H1 (cell line): ENCODE data around the gene SARNP. TPM values are rescaled to one million over a fixed set of nuclear protein-coding genes. Genes with fewer than 3 reads are reported as not detected.
A peak's percentile ranks its signal among the peaks of the same experiment; 100 is the strongest.

Experiments
- CTCF ChIA-PET: fragments of 300-600 bp; sonication (Branson Sonifier 250); formaldehyde crosslinking; loops from one replicate; lab custom pipeline; 2021; ENCODE audit not compliant: partially characterized antibody; lab: Charles Lee
- POLR2A ChIA-PET: fragments of 300-600 bp; sonication (Branson Sonifier 250); formaldehyde crosslinking; loops from one replicate; lab custom pipeline; 2021; ENCODE audit warnings: inconsistent platforms; ENCODE audit not compliant: partially characterized antibody; lab: Charles Lee
- DNase-seq, 2 experiments: peaks; one replicate each; pipeline versions ENCODE4 v3.0.0 to v3.0.0-alpha.2; 2010 to 2022; ENCODE audit warnings: low spot score in 2 of 2, low read depth in 1 of 2, mixed read lengths in 1 of 2
- FAIRE-seq: peaks from 2 replicates; lab custom pipeline; 2011; peaks lifted over from hg19 to GRCh38; lab: Jason Lieb, UNC
- H2AFZ ChIP-seq: 2 replicates; pipeline ENCODE4 v1.8.1; 2012; ENCODE audit warnings: low read length, inconsistent platforms
- H2AK5ac ChIP-seq: 2 replicates; pipeline ENCODE4 v1.6.1; 2013; ENCODE audit warnings: low read depth, low read length
- H2BK120ac ChIP-seq: replicated peaks from 2 replicates; pipeline ENCODE3; 2013; ENCODE audit warnings: low read depth, low read length, inconsistent platforms
- H2BK12ac ChIP-seq: 2 replicates; pipeline ENCODE4 v1.6.1; 2013; ENCODE audit warnings: low read depth, low read length
- H2BK15ac ChIP-seq: 2 replicates; pipeline ENCODE4 v1.6.1; 2013; ENCODE audit warnings: low read length
- H2BK20ac ChIP-seq: 2 replicates; pipeline ENCODE4 v1.6.1; 2013; ENCODE audit warnings: low read length
- H2BK5ac ChIP-seq: 2 replicates; pipeline ENCODE4 v1.6.1; 2013; ENCODE audit warnings: low read depth, low read length
- H3K14ac ChIP-seq: 2 replicates; pipeline ENCODE4 v1.6.1; 2013; ENCODE audit warnings: inconsistent platforms; ENCODE audit not compliant: insufficient read length
- H3K18ac ChIP-seq: 2 replicates; pipeline ENCODE4 v1.6.1; 2013; ENCODE audit warnings: low read length; ENCODE audit errors: extremely low read depth
- H3K23ac ChIP-seq: 2 replicates; pipeline ENCODE4 v1.6.1; 2013; ENCODE audit warnings: inconsistent platforms; ENCODE audit not compliant: insufficient read length
- H3K23me2 ChIP-seq: 2 replicates; pipeline ENCODE4 v1.6.1; 2013; ENCODE audit warnings: low read depth, low read length
- H3K27ac ChIP-seq: 2 replicates; pipeline ENCODE4 v1.6.1; 2011; ENCODE audit warnings: low read depth, low read length, inconsistent platforms
- H3K27me3 ChIP-seq, 4 experiments: replicated peaks in 1 of 4; 1 replicate in 1 of 4; 2 replicates in 3 of 4; pipeline versions ENCODE4 v1.6.1 to v1.8.1; 2011 to 2013; ENCODE audit warnings: low read length in 3 of 4, mild to moderate bottlenecking in 3 of 4, inconsistent platforms in 2 of 4, mixed read lengths in 2 of 4, moderate library complexity in 1 of 4; ENCODE audit not compliant: control insufficient read depth in 3 of 4, insufficient read depth in 3 of 4; ENCODE audit errors: extremely low read depth in 1 of 4
- H3K36me3 ChIP-seq, 4 experiments: 2 replicates each; pipeline versions ENCODE4 v1.6.1 to v1.8.1; 2011 to 2013; ENCODE audit warnings: mild to moderate bottlenecking in 4 of 4, low read length in 3 of 4, moderate library complexity in 2 of 4, control low read depth in 1 of 4, inconsistent platforms in 1 of 4; ENCODE audit not compliant: insufficient read depth in 4 of 4, control insufficient read depth in 2 of 4
- H3K4ac ChIP-seq: replicated peaks from 2 replicates; pipeline ENCODE3; 2013; ENCODE audit warnings: low read length, low read depth, mixed read lengths, inconsistent platforms; ENCODE audit not compliant: insufficient read length
- H3K4me1 ChIP-seq, 4 experiments: replicated peaks in 1 of 4; 1 replicate in 1 of 4; 2 replicates in 3 of 4; pipeline versions ENCODE4 v1.6.1 to v1.8.1; 2011 to 2013; ENCODE audit warnings: low read length in 3 of 4, inconsistent platforms in 2 of 4, mixed read lengths in 1 of 4; ENCODE audit not compliant: insufficient read depth in 4 of 4, control insufficient read depth in 3 of 4
- H3K4me2 ChIP-seq, 2 experiments: 2 replicates each; pipeline versions ENCODE4 v1.6.1 to v1.8.1; 2011 to 2013; ENCODE audit warnings: low read depth in 2 of 2, low read length in 2 of 2, control low read depth in 1 of 2, inconsistent platforms in 1 of 2, mild to moderate bottlenecking in 1 of 2; ENCODE audit not compliant: insufficient read depth in 1 of 2
- H3K4me3 ChIP-seq, 4 experiments: fragments of 200-600, 300-600 bp in 1 of 4; sonication (generic), shearing (Covaris generic), sonication (Bioruptor Twin) in 1 of 4; 2 replicates each; pipeline versions ENCODE4 v1.5.1 to v1.8.1; 2011 to 2016; ENCODE audit warnings: low read length in 4 of 4, low read depth in 3 of 4, control low read depth in 2 of 4, inconsistent platforms in 2 of 4, mild to moderate bottlenecking in 2 of 4, mixed read lengths in 1 of 4, moderate library complexity in 1 of 4; ENCODE audit not compliant: insufficient read depth in 2 of 4; ENCODE audit errors: extremely low read depth in 1 of 4
- H3K56ac ChIP-seq: replicated peaks from 2 replicates; pipeline ENCODE3; 2013; ENCODE audit warnings: low read depth, mild to moderate bottlenecking, mixed read lengths, low read length, inconsistent platforms; ENCODE audit not compliant: insufficient read length
- H3K79me1 ChIP-seq: 2 replicates; pipeline ENCODE4 v1.6.1; 2013; ENCODE audit warnings: low read depth, low read length, control low read depth
- H3K79me2 ChIP-seq, 2 experiments: 2 replicates each; pipeline versions ENCODE4 v1.6.1 to v1.8.1; 2012 to 2013; ENCODE audit warnings: low read length in 2 of 2, mild to moderate bottlenecking in 2 of 2, inconsistent platforms in 1 of 2; ENCODE audit not compliant: insufficient read depth in 2 of 2, control insufficient read depth in 1 of 2
- H3K9ac ChIP-seq, 4 experiments: replicated peaks in 1 of 4; 1 replicate in 1 of 4; 2 replicates in 3 of 4; pipeline versions ENCODE4 v1.6.1 to v1.8.1; 2011 to 2013; ENCODE audit warnings: low read depth in 3 of 4, low read length in 3 of 4, control low read depth in 2 of 4, mild to moderate bottlenecking in 2 of 4, moderate library complexity in 2 of 4, inconsistent platforms in 1 of 4; ENCODE audit errors: extremely low read depth in 1 of 4
- H3K9me3 ChIP-seq, 2 experiments: 2 replicates each; pipeline versions ENCODE4 v1.6.1 to v1.8.1; 2012 to 2013; ENCODE audit warnings: mild to moderate bottlenecking in 2 of 2, moderate library complexity in 2 of 2, control low read depth in 1 of 2, inconsistent platforms in 1 of 2, low read depth in 1 of 2, low read length in 1 of 2, mixed read lengths in 1 of 2; ENCODE audit not compliant: insufficient read depth in 2 of 2
- H4K20me1 ChIP-seq, 2 experiments: replicated peaks in 1 of 2; 2 replicates each; pipeline versions ENCODE3 to v1.8.1; 2011 to 2013; ENCODE audit warnings: inconsistent platforms in 2 of 2, low read length in 2 of 2, mild to moderate bottlenecking in 1 of 2; ENCODE audit not compliant: insufficient read depth in 2 of 2, control insufficient read depth in 1 of 2
- H4K5ac ChIP-seq: 2 replicates; pipeline ENCODE4 v1.6.1; 2013; ENCODE audit warnings: low read length, low read depth, mixed read lengths, inconsistent platforms; ENCODE audit not compliant: insufficient read length
- H4K8ac ChIP-seq: 2 replicates; pipeline ENCODE4 v1.8.0; 2013; ENCODE audit warnings: mild to moderate bottlenecking, moderate library complexity, low read length, inconsistent platforms; ENCODE audit not compliant: insufficient read depth; ENCODE audit errors: extremely low read depth
- H4K91ac ChIP-seq: replicated peaks from 2 replicates; pipeline ENCODE3; 2013; ENCODE audit warnings: low read length, mixed read lengths, inconsistent platforms; ENCODE audit not compliant: insufficient read length
- BACH1 ChIP-seq: IDR thresholded peaks from 2 replicates; pipeline ENCODE4 v1.6.1; 2012; ENCODE audit warnings: low read length, improper control_type of control experiment
- BCL11A ChIP-seq, 2 experiments: IDR thresholded peaks; one replicate each; pipeline ENCODE4 v1.6.1; 2011; ENCODE audit warnings: low read depth in 2 of 2, low read length in 2 of 2, mild to moderate bottlenecking in 2 of 2
- EGR1 ChIP-seq: IDR thresholded peaks from 2 replicates; pipeline ENCODE4 v1.6.1; 2011; ENCODE audit warnings: low read depth, low read length, borderline replicate concordance
- KDM4A ChIP-seq: IDR thresholded peaks from one replicate; pipeline ENCODE4 v1.7.1; 2012; ENCODE audit warnings: low read depth, mild to moderate bottlenecking, moderate library complexity, low read length, inconsistent platforms; ENCODE audit not compliant: severe bottlenecking
- KDM5A ChIP-seq: fragments of 200-600 bp; IDR thresholded peaks from 2 replicates; pipeline ENCODE4 v1.7.1; 2012; ENCODE audit warnings: mild to moderate bottlenecking, low read length, inconsistent platforms, mixed read lengths
- MAX ChIP-seq: IDR thresholded peaks from 2 replicates; pipeline ENCODE4 v1.6.1; 2012; ENCODE audit warnings: inconsistent platforms
- TCF12 ChIP-seq: IDR thresholded peaks from 2 replicates; pipeline ENCODE4 v1.6.1; 2011; ENCODE audit warnings: low read depth, mild to moderate bottlenecking, low read length
- WGBS, 2 experiments: shearing (Covaris generic) in 1 of 2; methylation state at CpG; one replicate each; pipeline versions ENCODE4 v1.1.6 to v1.1.7; 2013 to 2015; ENCODE audit warnings: low lambda C conversion rate in 2 of 2, mixed read lengths in 2 of 2, inconsistent platforms in 1 of 2, low coverage in 1 of 2, missing lambda C conversion rate in 1 of 2; ENCODE audit not compliant: insufficient replicate concordance in 2 of 2, insufficient coverage in 1 of 2, insufficient read length in 1 of 2; ENCODE audit errors: extremely low coverage in 1 of 2, missing lambda C conversion rate in 1 of 2; 5-methylcytosine and 5-hydroxymethylcytosine counted together
- long read RNA-seq, 2 experiments: library from RNA in 1 of 2; library from capped mRNA in 1 of 2; stranded (forward); transcript quantifications; one replicate each; pipeline ENCODE4 v2.0.0, GENCODE V29; 2021; ENCODE audit warnings: inconsistent platforms in 1 of 2
- polyA minus RNA-seq, 3 experiments: library from RNA; depleted of rRNA, polyadenylated mRNA; stranded (reverse); fragments of >200 nt; gene quantifications; 1 replicate in 2 of 3; 2 replicates in 1 of 3; pipeline ENCODE4 v1.2.3, GENCODE V29; 2011
- polyA plus RNA-seq, 7 experiments: library from polyadenylated mRNA; depleted of rRNA in 3 of 7; stranded (reverse) in 5 of 7; unstranded in 2 of 7; fragments of >200 nt in 5 of 7; fragments of 200-250 nt in 2 of 7; gene quantifications; 1 replicate in 5 of 7; 2 replicates in 1 of 7; 4 replicates in 1 of 7; pipeline versions ENCODE4 v1.2.1 to v1.2.3, GENCODE V29; 2011 to 2013; ENCODE audit warnings: missing spikeins in 2 of 7, mixed read lengths in 2 of 7
- total RNA-seq: library from RNA; stranded (reverse); fragmentation: NEBNext Ultra II Directional; extraction: Animal tissue kit (Norgen Biotek cat#: 25700); gene quantifications from 2 replicates; pipeline ENCODE4 v1.2.1, GENCODE V29; 2021

Gene SARNP
- total RNA-seq (114 and 117 TPM in 2 replicates), polyA plus RNA-seq (2011; rRNA removed) (140 and 226 TPM in 2 replicates), polyA minus RNA-seq (2011; rRNA and poly(A)+ RNA removed) (25.1 and 38.6 TPM in 2 replicates)
- 160 TPM for polyA plus RNA-seq (2011; cell fraction: cytosol; rRNA removed)
- 50.3 TPM for polyA plus RNA-seq (2011; cell fraction: nucleus; rRNA removed)
- polyA plus RNA-seq (2012, experiment 1 of 2) = 129 to 246 TPM (median 145 TPM) in 4 replicates
- 27.3 TPM for polyA plus RNA-seq (2012, experiment 2 of 2)
- polyA plus RNA-seq (2013, experiment 1 of 2) = 185 TPM
- polyA plus RNA-seq (2013, experiment 2 of 2) = 206 TPM
- polyA minus RNA-seq (2011; cell fraction: cytosol; rRNA and poly(A)+ RNA removed) = 16.7 TPM
- 25.4 TPM for polyA minus RNA-seq (2011; cell fraction: nucleus; rRNA and poly(A)+ RNA removed)
- long read RNA-seq, experiment 1, transcript SARNP-206 (2 exons, 518 nt) = minor isoform, 5 of 47 reads
- long read RNA-seq, experiment 1, transcript SARNP-201 (11 exons, 926 nt) = major isoform, 10 of 47 reads
- long read RNA-seq, experiment 1, partial matches to known transcripts = 20 of 47 reads
- long read RNA-seq, experiment 1, other reads (novel, unspliced or antisense) = 11 of 47 reads
- long read RNA-seq, experiment 2, transcript SARNP-201 (11 exons, 926 nt) = major isoform, 264 of 292 reads
- long read RNA-seq, experiment 2, transcript SARNP-202 (12 exons, 1,163 nt) = minor isoform, 6 of 292 reads
- long read RNA-seq, experiment 2, partial matches to known transcripts = 11 of 292 reads
- long read RNA-seq, experiment 2, other reads (novel, unspliced or antisense) = 11 of 292 reads

- peaks cover 4% of the 10 kb centered on the region; the same call in 1 of the 2 replicates for H3K79me1 ChIP-seq
- H2BK12ac ChIP-seq = peak within 1 kb of the TSS; percentile 71; the same call in 1 of the 2 replicates
- H2BK15ac ChIP-seq = no peak within 1 kb of the TSS
- H4K5ac ChIP-seq = peak within 1 kb of the TSS; percentile 75
- ChIA-PET POLR2A (interaction anchor here (0.7 to 12.7 kb wide), 24 partner anchors 8 to 203 kb away, joined by 3 to 133 read pairs (median 6); partner anchors contain the start of genes BLOC1S1, CD63, DNAJC14 and IKZF4), CTCF (interaction anchor here (0.6 to 18.0 kb wide), 18 partner anchors 10 to 1785 kb away, joined by 3 to 224 read pairs (median 4); partner anchors contain the start of genes CD63, DGKA, DNAJC14 and GDF11)
- H3K56ac ChIP-seq = peak within 1 kb of the TSS; percentile 75
- H3K4ac ChIP-seq = peak within 1 kb of the TSS; percentile 20
- H3K27me3 ChIP-seq = no peaks in the 10 kb centered on the region
- H3K36me3 ChIP-seq = peaks cover 8 to 44% (median 24%) of the 10 kb centered on the region in 4 experiments
- WGBS, 2 experiments = 1% methylated on average over 38 of the region's 38 CpGs; no CpG with 5 or more reads in 1 of the 2 experiments
- peak within 1 kb of the TSS; percentile 96 to 99 (median 98) for H3K9ac ChIP-seq
- peak within 1 kb of the TSS; percentile 64; the same call in 1 of the 2 replicates for H4K8ac ChIP-seq
- DNase-seq (peak; percentile 90 to 99), FAIRE-seq (peak; percentile 99)
- peak within 1 kb of the TSS; percentile 91 for H3K27ac ChIP-seq
- peaks cover 2% of the 10 kb centered on the region; the same call in 1 of the 2 replicates for H3K23me2 ChIP-seq
- no peaks in the 10 kb centered on the region; a peak in 1 of 4 replicates for H3K9me3 ChIP-seq
- peak within 1 kb of the TSS; percentile 87 for H2AFZ ChIP-seq
- H3K4me3 ChIP-seq = peak within 1 kb of the TSS; percentile 95 to 100 (median 96)
- no peak within 1 kb of the TSS for H3K23ac ChIP-seq
- peak within 1 kb of the TSS; percentile 95 for H2BK5ac ChIP-seq
- peak within 1 kb of the TSS; percentile 67 for H4K91ac ChIP-seq
- peaks cover 7 to 11% of the 10 kb centered on the region in 2 experiments for H4K20me1 ChIP-seq
- H3K79me2 ChIP-seq = peaks cover 27 to 64% of the 10 kb centered on the region in 2 experiments
- peak within 1 kb of the TSS; percentile 89 for H3K18ac ChIP-seq
- H3K14ac ChIP-seq = no peak within 1 kb of the TSS
- H2AK5ac ChIP-seq = peak within 1 kb of the TSS; percentile 72
- peaks cover 4 to 8% (median 6%) of the 10 kb centered on the region in 4 experiments for H3K4me1 ChIP-seq
- H3K4me2 ChIP-seq = peak within 1 kb of the TSS; percentile 81 to 96
- no peak within 1 kb of the TSS for H2BK20ac ChIP-seq
- no peak within 1 kb of the TSS for H2BK120ac ChIP-seq
- TF ChIP-seq TCF12 (no peak), KDM4A (peak; percentile 59), KDM5A (peak; percentile 80; the same call in 1 of the 2 replicates), BACH1 (no peak), EGR1 (0 out of 2 replicates have a peak, but pooled peaks have one; percentile 5), MAX (no peak), BCL11A (IDR thresholded peaks at IDR 0.05; ENCODE audit: low read depth in 2 of 2, low read length in 2 of 2) (no peak)
Measured at GRCh38 chr12:55817345-55818139, at the start of gene SARNP, which contains the start of gene ORMDL2. Gene SARNP (minus strand): TSS chr12:55817724. CDS start chr12:55817701, 23 bp downstream. Gene ORMDL2 (plus strand): TSS chr12:55818041. CDS start chr12:55819000, 959 bp downstream.
